IMR-90 (cell line): ENCODE results near the gene LLGL2. TPM values are rescaled to one million over a fixed set of nuclear protein-coding genes. Genes with fewer than 3 reads are reported as not detected.

ENCODE experiments used
- ATAC-seq: fragments of 200-7000 bp; cut with Tn5 transposase; 2 replicates; pipeline ENCODE4 v1.9.1; 2020; ENCODE audit warnings: low read depth, mild to moderate bottlenecking, moderate library complexity
- BruUV-seq: library from RNA; stranded (reverse); fragments of 400-500 nt; replicated peaks from 2 replicates; lab custom pipeline; 2021; lab: Mats Ljungman, UMichigan
- CTCF ChIA-PET: fragments of 300-600 bp; formaldehyde crosslinking; extraction: SDS; loops from one replicate; lab custom pipeline; 2021; ENCODE audit warnings: antibody characterized with exemption; lab: Yijun Ruan, JAX
- POLR2A ChIA-PET: fragments of 300-600 bp; sonication (Branson Sonifier 250); formaldehyde crosslinking; loops from one replicate; lab custom pipeline; 2022; ENCODE audit warnings: antibody characterized with exemption; ENCODE audit not compliant: unreplicated experiment; lab: Charles Lee
- DNase-seq: peaks from one replicate; pipeline ENCODE4 v3.0.0; 2013
- H2AFZ ChIP-seq: replicated peaks from 2 replicates; pipeline ENCODE3; 2013; ENCODE audit warnings: low read length, mild to moderate bottlenecking; ENCODE audit not compliant: poor library complexity
- H2AK5ac ChIP-seq: 2 replicates; pipeline ENCODE4 v1.6.1; 2013; ENCODE audit warnings: low read depth, low read length, inconsistent platforms
- H2AK9ac ChIP-seq: replicated peaks from 2 replicates; pipeline ENCODE3; 2013; ENCODE audit warnings: mild to moderate bottlenecking, low read depth, low read length, moderate library complexity; ENCODE audit not compliant: poor library complexity
- H2BK120ac ChIP-seq: 2 replicates; pipeline ENCODE4 v1.6.1; 2013; ENCODE audit warnings: low read depth, low read length, inconsistent platforms
- H2BK15ac ChIP-seq: 3 replicates; pipeline ENCODE4 v1.6.1; 2013; ENCODE audit warnings: low read depth, low read length, inconsistent platforms
- H2BK20ac ChIP-seq: 2 replicates; pipeline ENCODE4 v1.6.1; 2013; ENCODE audit warnings: low read depth, mild to moderate bottlenecking, inconsistent platforms, low read length, moderate library complexity
- H2BK5ac ChIP-seq: 2 replicates; pipeline ENCODE4 v1.6.1; 2013; ENCODE audit warnings: mild to moderate bottlenecking, low read depth, low read length, inconsistent platforms; ENCODE audit not compliant: poor library complexity, severe bottlenecking
- H3K14ac ChIP-seq: replicated peaks from 2 replicates; pipeline ENCODE4 v1.6.1; 2013; ENCODE audit warnings: low read depth, low read length, inconsistent platforms
- H3K18ac ChIP-seq: 2 replicates; pipeline ENCODE4 v1.6.1; 2013; ENCODE audit warnings: low read depth, low read length, control low read depth
- H3K23ac ChIP-seq: 2 replicates; pipeline ENCODE4 v1.6.1; 2013; ENCODE audit warnings: low read depth, low read length, inconsistent platforms
- H3K27ac ChIP-seq: 2 replicates; pipeline ENCODE4 v1.5.1; 2013; ENCODE audit warnings: mild to moderate bottlenecking, control low read depth, low read length; ENCODE audit not compliant: insufficient read depth
- H3K27me3 ChIP-seq: 2 replicates; pipeline ENCODE4 v1.6.1; 2013; ENCODE audit warnings: low read length; ENCODE audit not compliant: control insufficient read depth, insufficient read depth
- H3K36me3 ChIP-seq: 2 replicates; pipeline ENCODE4 v1.6.1; 2013; ENCODE audit warnings: low read length, mixed read lengths; ENCODE audit not compliant: control insufficient read depth, insufficient read depth
- H3K4ac ChIP-seq: 2 replicates; pipeline ENCODE4 v1.6.1; 2013; ENCODE audit warnings: low read depth, low read length, inconsistent platforms
- H3K4me1 ChIP-seq: 2 replicates; pipeline ENCODE4 v1.6.1; 2013; ENCODE audit warnings: low read length, mixed read lengths; ENCODE audit not compliant: control insufficient read depth, insufficient read depth
- H3K4me2 ChIP-seq: 2 replicates; pipeline ENCODE4 v1.6.1; 2013; ENCODE audit warnings: low read depth, mild to moderate bottlenecking, control low read depth, low read length, moderate library complexity
- H3K4me3 ChIP-seq: 2 replicates; pipeline ENCODE4 v1.5.1; 2013; ENCODE audit warnings: low read depth, mild to moderate bottlenecking, control low read depth, low read length, moderate library complexity; ENCODE audit not compliant: insufficient read depth
- H3K56ac ChIP-seq: 2 replicates; pipeline ENCODE4 v1.6.1; 2013; ENCODE audit warnings: low read length, inconsistent platforms; ENCODE audit not compliant: insufficient read depth; ENCODE audit errors: extremely low read depth
- H3K79me1 ChIP-seq, 2 experiments: 2 replicates each; pipeline ENCODE4 v1.6.1; 2013; ENCODE audit warnings: low read length in 2 of 2, inconsistent platforms in 1 of 2, low read depth in 1 of 2
- H3K9ac ChIP-seq: 2 replicates; pipeline ENCODE4 v1.6.1; 2013; ENCODE audit warnings: low read depth, low read length, control low read depth
- H3K9me1 ChIP-seq: 2 replicates; pipeline ENCODE4 v1.6.1; 2013; ENCODE audit warnings: low read length, inconsistent platforms; ENCODE audit not compliant: insufficient read depth
- H3K9me3 ChIP-seq: 2 replicates; pipeline ENCODE4 v1.6.1; 2013; ENCODE audit warnings: low read length; ENCODE audit not compliant: control insufficient read depth, insufficient read depth
- H4K20me1 ChIP-seq: 2 replicates; pipeline ENCODE4 v1.6.1; 2013; ENCODE audit warnings: low read length, inconsistent platforms; ENCODE audit not compliant: insufficient read depth
- H4K5ac ChIP-seq: 2 replicates; pipeline ENCODE4 v1.6.1; 2013; ENCODE audit warnings: mild to moderate bottlenecking, low read depth, low read length, control low read depth
- H4K8ac ChIP-seq, 2 experiments: 2 replicates each; pipeline ENCODE4 v1.6.1; 2013; ENCODE audit warnings: low read depth in 2 of 2, low read length in 2 of 2, control low read depth in 1 of 2, inconsistent platforms in 1 of 2
- H4K91ac ChIP-seq: 2 replicates; pipeline ENCODE4 v1.6.1; 2013; ENCODE audit warnings: low read depth, low read length, inconsistent platforms; ENCODE audit not compliant: insufficient read depth
- MXI1 ChIP-seq: IDR thresholded peaks from 2 replicates; pipeline ENCODE4 v1.6.1; 2012; ENCODE audit warnings: low read depth, mild to moderate bottlenecking, low read length, moderate library complexity, borderline replicate concordance
- WGBS, 2 experiments: methylation state at CpG; one replicate each; pipeline versions ENCODE4 v1.1.5 to v1.1.7; 2013; ENCODE audit warnings: missing lambda C conversion rate in 2 of 2; ENCODE audit not compliant: insufficient read length in 1 of 2; ENCODE audit errors: extremely low coverage in 2 of 2; 5-methylcytosine and 5-hydroxymethylcytosine counted together
- dilution Hi-C: fragments of 300-500 bp; cut with HindIII; formaldehyde crosslinking; loops from one replicate; pipeline ENCODE4 v1.14.3; 2018; ENCODE audit warnings: low sequenced_read_pairs; ENCODE audit not compliant: unreplicated experiment
- in situ Hi-C: fragments of 300-500 bp; cut with MboI; formaldehyde crosslinking; loops from 3 replicates; pipeline ENCODE4 v1.14.3; 2019; ENCODE audit warnings: low sequenced_read_pairs, inconsistent platforms, mixed read lengths
- intact Hi-C: fragments of 100-400 bp; cut with micrococcal nuclease; formaldehyde crosslinking; loops from 2 replicates; pipeline ENCODE4 v1.10.0; 2022
- polyA plus RNA-seq, 3 experiments: library from polyadenylated mRNA; depleted of rRNA; stranded (reverse); fragments of >200 nt; gene quantifications; 2 replicates each; pipeline ENCODE4 v1.2.3, GENCODE V29; 2012; ENCODE audit warnings: low replicate concordance in 1 of 3
- total RNA-seq: library from RNA; depleted of rRNA; stranded (reverse); fragments of >200 nt; gene quantifications from 2 replicates; pipeline ENCODE4 v1.2.3, GENCODE V29; 2012

Gene LLGL2
- total and polyA plus RNA-seq, 2 of the 4 experiments (the other 2 are of a cell fraction), result 0.54 to 0.72 TPM

- H2AK9ac ChIP-seq, result no peak overlapping the region
- no peak overlapping the region for H2AFZ ChIP-seq
- H3K9me3 ChIP-seq, result no peaks in the 10 kb centered on the region
- dilution Hi-C loops (no loop called here), in situ Hi-C loops (no loop called here), intact Hi-C loops (no loop called here)
- no peaks in the 10 kb centered on the region for H4K20me1 ChIP-seq
- no peak overlapping the region for H3K4me3 ChIP-seq
- H3K36me3 ChIP-seq, result no peaks in the 10 kb centered on the region
- H3K4me1 ChIP-seq, result no peaks in the 10 kb centered on the region
- no peak overlapping the region for H3K4ac ChIP-seq
- no CpG with 5 or more reads among the region's 4 CpGs for WGBS, 2 experiments
- no peak overlapping the region for H4K91ac ChIP-seq
- H2BK5ac ChIP-seq, result no peak overlapping the region
- H3K4me2 ChIP-seq, result no peak overlapping the region
- H3K14ac ChIP-seq, result no peak overlapping the region
- CTCF ChIA-PET, result no interaction called here
- H3K27me3 ChIP-seq, result peaks cover 62% of the 10 kb centered on the region
- no peak for TF ChIP-seq MXI1
- no peak overlapping the region for H2BK15ac ChIP-seq
- no peak overlapping the region for H4K8ac ChIP-seq
- no peak overlapping the region for H3K27ac ChIP-seq
- no peaks in the 10 kb centered on the region for H3K9me1 ChIP-seq
- ATAC-seq (no peak), DNase-seq (no peak)
- H2AK5ac ChIP-seq, result no peak overlapping the region
- BruUV-seq, result no TSS peak
- no peak overlapping the region for H3K23ac ChIP-seq
- no peak overlapping the region for H3K18ac ChIP-seq
- POLR2A ChIA-PET, result no interaction called here
- H2BK120ac ChIP-seq, result no peak overlapping the region
- no peak overlapping the region for H4K5ac ChIP-seq
- H3K79me1 ChIP-seq, result no peaks in the 10 kb centered on the region
- H2BK20ac ChIP-seq, result no peak overlapping the region
- H3K56ac ChIP-seq, result no peak overlapping the region
- H3K9ac ChIP-seq, result no peak overlapping the region
These were observed 15.5 kb downstream of the LLGL2 start for GRCh38 chr17:75540923-75541503.
